Sigmoid colon (tissue), 4 donors: Measurements from ENCODE around the gene NAT14.

ENCODE experiments used
- EP300 ChIP-seq, 4 donors: sonication (generic); formaldehyde crosslinking; IDR thresholded peaks; one replicate each; pipeline ENCODE4 v1.6.1; 2017; ENCODE audit warnings: antibody characterized with exemption in 4 of 4
- POLR2A ChIP-seq, 2 donors: fragments of 450-650 bp; IDR thresholded peaks; one replicate each; pipeline ENCODE4 v1.6.1; 2016; ENCODE audit warnings: antibody characterized with exemption in 2 of 2, mild to moderate bottlenecking in 2 of 2, moderate library complexity in 2 of 2
- POLR2AphosphoS5 ChIP-seq, 4 donors: sonication (generic); formaldehyde crosslinking; IDR thresholded peaks; one replicate each; pipeline ENCODE4 v1.6.1; 2017; ENCODE audit warnings: antibody characterized with exemption in 4 of 4
- TF ChIP-seq, protein P1 (sequence below), 4 experiments: fragments of 450-650 bp in 3 of 4; fragments of 200-600 bp in 1 of 4; IDR thresholded peaks; one replicate each; pipeline ENCODE4 v1.5.1; 2016 to 2019; ENCODE audit warnings: antibody characterized with exemption in 4 of 4, mild to moderate bottlenecking in 3 of 4, moderate library complexity in 2 of 4

DNA sequence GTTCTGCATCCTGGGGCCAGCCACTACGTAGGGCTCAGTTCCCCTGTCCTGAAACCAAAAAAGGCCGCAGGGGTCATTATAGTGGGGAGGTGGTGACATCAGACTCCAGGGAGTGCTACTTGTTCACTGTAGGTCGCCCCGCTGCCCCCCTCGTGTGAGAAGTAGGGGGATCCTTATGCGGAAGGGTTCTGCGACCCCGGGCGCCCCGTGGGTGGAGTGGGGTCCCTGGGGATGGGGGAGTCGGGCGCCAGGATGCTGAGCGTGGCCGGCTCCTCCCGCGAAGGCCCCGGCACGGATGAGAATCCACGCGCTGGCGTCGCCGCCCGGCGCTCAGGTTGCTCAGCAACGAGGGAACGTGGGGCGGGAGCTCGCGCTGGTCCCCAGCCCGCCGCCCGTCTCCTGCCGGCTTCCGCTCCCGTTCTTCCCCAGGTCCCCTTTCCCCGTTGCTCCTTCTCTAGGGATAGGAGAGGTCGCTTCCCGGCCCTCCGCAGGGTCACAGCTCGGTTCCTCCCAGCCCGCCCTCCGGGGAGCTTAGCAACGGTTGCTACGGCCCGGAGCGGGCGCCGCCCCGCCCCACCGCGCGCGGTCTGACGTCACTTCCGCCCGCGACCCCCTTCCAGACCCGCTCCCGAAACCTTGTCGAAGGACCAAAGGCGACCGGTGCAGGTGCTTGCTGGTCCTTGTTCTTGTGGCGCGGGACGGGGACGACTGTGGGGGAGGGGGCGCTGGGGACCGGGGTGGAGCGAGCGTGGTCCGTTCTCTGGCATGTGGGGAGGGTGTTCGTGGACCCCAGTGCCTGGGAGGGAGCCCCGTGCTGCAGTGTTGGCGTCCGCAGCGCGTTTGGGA, at the start of gene NAT14:
- TF ChIP-seq, protein P1, sequence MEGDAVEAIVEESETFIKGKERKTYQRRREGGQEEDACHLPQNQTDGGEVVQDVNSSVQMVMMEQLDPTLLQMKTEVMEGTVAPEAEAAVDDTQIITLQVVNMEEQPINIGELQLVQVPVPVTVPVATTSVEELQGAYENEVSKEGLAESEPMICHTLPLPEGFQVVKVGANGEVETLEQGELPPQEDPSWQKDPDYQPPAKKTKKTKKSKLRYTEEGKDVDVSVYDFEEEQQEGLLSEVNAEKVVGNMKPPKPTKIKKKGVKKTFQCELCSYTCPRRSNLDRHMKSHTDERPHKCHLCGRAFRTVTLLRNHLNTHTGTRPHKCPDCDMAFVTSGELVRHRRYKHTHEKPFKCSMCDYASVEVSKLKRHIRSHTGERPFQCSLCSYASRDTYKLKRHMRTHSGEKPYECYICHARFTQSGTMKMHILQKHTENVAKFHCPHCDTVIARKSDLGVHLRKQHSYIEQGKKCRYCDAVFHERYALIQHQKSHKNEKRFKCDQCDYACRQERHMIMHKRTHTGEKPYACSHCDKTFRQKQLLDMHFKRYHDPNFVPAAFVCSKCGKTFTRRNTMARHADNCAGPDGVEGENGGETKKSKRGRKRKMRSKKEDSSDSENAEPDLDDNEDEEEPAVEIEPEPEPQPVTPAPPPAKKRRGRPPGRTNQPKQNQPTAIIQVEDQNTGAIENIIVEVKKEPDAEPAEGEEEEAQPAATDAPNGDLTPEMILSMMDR (IDR thresholded peaks at IDR 0.05): no peak
- TF ChIP-seq POLR2A (IDR thresholded peaks at IDR 0.05): no peak
- TF ChIP-seq POLR2AphosphoS5 (IDR thresholded peaks at IDR 0.05): peak in 2 of 4 donors; percentile 50 to 61
- TF ChIP-seq EP300 (IDR thresholded peaks at IDR 0.05): no peak
